Panc1 (cell line): ENCODE results near the gene PCLO. TPM values are rescaled to one million over a fixed set of nuclear protein-coding genes. Genes with fewer than 3 reads are reported as not detected.

Source experiments
- ATAC-seq: fragments of 200-7000 bp; cut with Tn5 transposase; 2 replicates; pipeline ENCODE4 v1.9.1; 2020; ENCODE audit warnings: mild to moderate bottlenecking, moderate library complexity
- BruUV-seq: library from RNA; stranded (reverse); fragments of 400-500 nt; replicated peaks from 2 replicates; lab custom pipeline; 2021; lab: Mats Ljungman, UMichigan
- CTCF ChIA-PET: fragments of 300-600 bp; sonication (Branson Sonifier 250); formaldehyde crosslinking; loops from one replicate; lab custom pipeline; 2022; ENCODE audit warnings: antibody characterized with exemption; lab: Charles Lee
- POLR2A ChIA-PET: fragments of 300-600 bp; sonication (Branson Sonifier 250); formaldehyde crosslinking; loops from one replicate; lab custom pipeline; 2022; ENCODE audit warnings: antibody characterized with exemption; lab: Charles Lee
- DNase-seq: peaks from one replicate; pipeline ENCODE4 v3.0.0-alpha.2; 2010; ENCODE audit warnings: low read depth, low spot score
- H3K27ac ChIP-seq: 2 replicates; pipeline ENCODE4 v1.5.1; 2011; ENCODE audit warnings: mild to moderate bottlenecking, low read length, inconsistent platforms
- H3K27me3 ChIP-seq: fragments of 200-500 bp; sonication (Bioruptor generic); 2 replicates; pipeline ENCODE4 v1.6.0; 2014; ENCODE audit warnings: low read length, inconsistent platforms; ENCODE audit not compliant: control insufficient read depth, insufficient read depth
- H3K36me3 ChIP-seq: fragments of 200-500 bp; sonication (Bioruptor generic); 2 replicates; pipeline ENCODE4 v1.5.1; 2014; ENCODE audit warnings: inconsistent platforms, mild to moderate bottlenecking, low read length, moderate library complexity; ENCODE audit not compliant: control insufficient read depth, insufficient read depth
- H3K4me1 ChIP-seq: 2 replicates; pipeline ENCODE4 v1.5.1; 2011; ENCODE audit warnings: inconsistent platforms, mild to moderate bottlenecking, low read length, moderate library complexity; ENCODE audit not compliant: control insufficient read depth, insufficient read depth
- H3K4me3 ChIP-seq, 2 experiments: 2 replicates each; pipeline ENCODE4 v1.5.1; 2011 to 2012; ENCODE audit warnings: low read depth in 2 of 2, low read length in 2 of 2, mild to moderate bottlenecking in 2 of 2, inconsistent platforms in 1 of 2, moderate library complexity in 1 of 2
- H3K9me3 ChIP-seq: fragments of 200-500 bp; sonication (Bioruptor generic); 2 replicates; pipeline ENCODE4 v1.5.1; 2014; ENCODE audit warnings: low read depth, mild to moderate bottlenecking, inconsistent platforms, low read length, moderate library complexity; ENCODE audit not compliant: control insufficient read depth, insufficient read depth
- POLR2AphosphoS5 ChIP-seq: IDR thresholded peaks from 2 replicates; pipeline ENCODE4 v1.6.1; 2012; ENCODE audit warnings: mild to moderate bottlenecking, low read depth, low read length, moderate library complexity
- SIN3A ChIP-seq: IDR thresholded peaks from 2 replicates; pipeline ENCODE4 v1.6.1; 2012; ENCODE audit warnings: low read depth, mild to moderate bottlenecking, low read length, moderate library complexity, borderline replicate concordance; ENCODE audit not compliant: insufficient read depth
- TCF7L2 ChIP-seq: IDR thresholded peaks from 2 replicates; pipeline ENCODE4 v1.6.1; 2011; ENCODE audit warnings: mild to moderate bottlenecking, low read depth, low read length, inconsistent platforms
- in situ Hi-C: cut with HindIII; loops from 2 replicates; pipeline ENCODE4 v1.10.0; 2016; ENCODE audit warnings: low sequenced_read_pairs, low pct_unique_long_range_greater_than_20kb
- intact Hi-C: fragments of 100-400 bp; cut with micrococcal nuclease; formaldehyde crosslinking; loops from one replicate; pipeline ENCODE4 v1.10.0; 2022; ENCODE audit not compliant: unreplicated experiment
- total RNA-seq: library from RNA; stranded (reverse); gene quantifications from one replicate; pipeline ENCODE4 v1.2.1, GENCODE V29; 2021; ENCODE audit not compliant: unreplicated experiment
- TF ChIP-seq, protein P1 (sequence below), 2 experiments: IDR thresholded peaks; 2 replicates each; pipeline ENCODE4 v1.6.1; 2011 to 2012; ENCODE audit warnings: low read depth in 2 of 2, control low read depth in 1 of 2, low read length in 1 of 2, mild to moderate bottlenecking in 1 of 2, moderate library complexity in 1 of 2; ENCODE audit not compliant: insufficient read depth in 1 of 2
- TF ChIP-seq, protein P2 (sequence below): fragments of 450-650 bp; IDR thresholded peaks from 2 replicates; pipeline ENCODE4 v1.5.1; 2017; ENCODE audit warnings: mild to moderate bottlenecking

PCLO gene
- total RNA-seq, 1 experiment from 2014 or later, result 1.1 TPM

- Histone ChIP-seq H3K27me3 (no peaks in the 10 kb centered on the region), H3K27ac (no peak overlapping the region), H3K4me3 (no peak overlapping the region), H3K36me3 (no peaks in the 10 kb centered on the region), H3K9me3 (no peaks in the 10 kb centered on the region), H3K4me1 (no peaks in the 10 kb centered on the region)
- ATAC-seq, result no peak
- TF ChIP-seq, protein P1, sequence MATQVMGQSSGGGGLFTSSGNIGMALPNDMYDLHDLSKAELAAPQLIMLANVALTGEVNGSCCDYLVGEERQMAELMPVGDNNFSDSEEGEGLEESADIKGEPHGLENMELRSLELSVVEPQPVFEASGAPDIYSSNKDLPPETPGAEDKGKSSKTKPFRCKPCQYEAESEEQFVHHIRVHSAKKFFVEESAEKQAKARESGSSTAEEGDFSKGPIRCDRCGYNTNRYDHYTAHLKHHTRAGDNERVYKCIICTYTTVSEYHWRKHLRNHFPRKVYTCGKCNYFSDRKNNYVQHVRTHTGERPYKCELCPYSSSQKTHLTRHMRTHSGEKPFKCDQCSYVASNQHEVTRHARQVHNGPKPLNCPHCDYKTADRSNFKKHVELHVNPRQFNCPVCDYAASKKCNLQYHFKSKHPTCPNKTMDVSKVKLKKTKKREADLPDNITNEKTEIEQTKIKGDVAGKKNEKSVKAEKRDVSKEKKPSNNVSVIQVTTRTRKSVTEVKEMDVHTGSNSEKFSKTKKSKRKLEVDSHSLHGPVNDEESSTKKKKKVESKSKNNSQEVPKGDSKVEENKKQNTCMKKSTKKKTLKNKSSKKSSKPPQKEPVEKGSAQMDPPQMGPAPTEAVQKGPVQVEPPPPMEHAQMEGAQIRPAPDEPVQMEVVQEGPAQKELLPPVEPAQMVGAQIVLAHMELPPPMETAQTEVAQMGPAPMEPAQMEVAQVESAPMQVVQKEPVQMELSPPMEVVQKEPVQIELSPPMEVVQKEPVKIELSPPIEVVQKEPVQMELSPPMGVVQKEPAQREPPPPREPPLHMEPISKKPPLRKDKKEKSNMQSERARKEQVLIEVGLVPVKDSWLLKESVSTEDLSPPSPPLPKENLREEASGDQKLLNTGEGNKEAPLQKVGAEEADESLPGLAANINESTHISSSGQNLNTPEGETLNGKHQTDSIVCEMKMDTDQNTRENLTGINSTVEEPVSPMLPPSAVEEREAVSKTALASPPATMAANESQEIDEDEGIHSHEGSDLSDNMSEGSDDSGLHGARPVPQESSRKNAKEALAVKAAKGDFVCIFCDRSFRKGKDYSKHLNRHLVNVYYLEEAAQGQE (IDR thresholded peaks at IDR 0.05; ENCODE audit: insufficient read depth in 1 of 2, low read depth in 2 of 2, low read length in 1 of 2), result no peak
- TF ChIP-seq SIN3A (no peak), POLR2AphosphoS5 (no peak), TCF7L2 (no peak)
- TF ChIP-seq, protein P2, sequence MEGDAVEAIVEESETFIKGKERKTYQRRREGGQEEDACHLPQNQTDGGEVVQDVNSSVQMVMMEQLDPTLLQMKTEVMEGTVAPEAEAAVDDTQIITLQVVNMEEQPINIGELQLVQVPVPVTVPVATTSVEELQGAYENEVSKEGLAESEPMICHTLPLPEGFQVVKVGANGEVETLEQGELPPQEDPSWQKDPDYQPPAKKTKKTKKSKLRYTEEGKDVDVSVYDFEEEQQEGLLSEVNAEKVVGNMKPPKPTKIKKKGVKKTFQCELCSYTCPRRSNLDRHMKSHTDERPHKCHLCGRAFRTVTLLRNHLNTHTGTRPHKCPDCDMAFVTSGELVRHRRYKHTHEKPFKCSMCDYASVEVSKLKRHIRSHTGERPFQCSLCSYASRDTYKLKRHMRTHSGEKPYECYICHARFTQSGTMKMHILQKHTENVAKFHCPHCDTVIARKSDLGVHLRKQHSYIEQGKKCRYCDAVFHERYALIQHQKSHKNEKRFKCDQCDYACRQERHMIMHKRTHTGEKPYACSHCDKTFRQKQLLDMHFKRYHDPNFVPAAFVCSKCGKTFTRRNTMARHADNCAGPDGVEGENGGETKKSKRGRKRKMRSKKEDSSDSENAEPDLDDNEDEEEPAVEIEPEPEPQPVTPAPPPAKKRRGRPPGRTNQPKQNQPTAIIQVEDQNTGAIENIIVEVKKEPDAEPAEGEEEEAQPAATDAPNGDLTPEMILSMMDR, result no peak
- ChIA-PET POLR2A (no interaction called here), CTCF (no interaction called here)
- in situ Hi-C loops (no loop called here), intact Hi-C loops (no loop called here)
- no peak for DNase-seq
- no TSS peak for BruUV-seq
Measured at GRCh38 chr7:82841828-82842227, 320.9 kb downstream of the PCLO start.

DNA sequence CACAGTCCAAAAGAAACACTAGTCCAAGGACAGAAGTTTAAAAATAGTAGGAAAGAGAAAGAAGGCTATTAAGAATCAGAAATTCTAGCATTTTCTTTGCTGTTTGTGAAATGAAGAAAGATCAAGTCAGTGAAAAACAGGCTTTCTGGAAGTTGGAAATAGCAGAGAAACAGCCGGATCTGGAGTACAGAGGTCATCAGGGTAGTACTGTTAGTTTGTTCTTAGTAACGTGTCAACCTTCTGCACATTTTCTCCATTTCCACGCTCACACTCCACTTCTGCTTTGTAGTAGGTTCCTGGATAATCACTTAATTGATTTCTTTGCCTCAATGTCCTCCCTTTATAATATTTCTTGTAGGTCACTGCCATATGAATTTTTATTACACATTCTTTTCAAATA, 322.6 kb downstream of the PCLO start:
- ChIA-PET CTCF (no interaction called here), POLR2A (no interaction called here)
- in situ Hi-C loops (no loop called here), intact Hi-C loops (no loop called here)
- Histone ChIP-seq H3K27ac (no peak overlapping the region), H3K9me3 (no peaks in the 10 kb centered on the region), H3K4me1 (no peaks in the 10 kb centered on the region), H3K36me3 (no peaks in the 10 kb centered on the region), H3K27me3 (no peaks in the 10 kb centered on the region), H3K4me3 (no peak overlapping the region)
- TF ChIP-seq TCF7L2, result no peak
- TF ChIP-seq, protein P1 (IDR thresholded peaks at IDR 0.05; ENCODE audit: insufficient read depth in 1 of 2, low read depth in 2 of 2, low read length in 1 of 2), result no peak
- TF ChIP-seq POLR2AphosphoS5, result no peak
- no peak for TF ChIP-seq SIN3A
- TF ChIP-seq, protein P2, result no peak
- no peak for ATAC-seq
- DNase-seq, result no peak
- no TSS peak for BruUV-seq
